ENCODE results near the gene CHCHD3. TPM values are rescaled to one million over a fixed set of nuclear protein-coding genes. Genes with fewer than 3 reads are reported as not detected.
A peak's percentile ranks its signal among the peaks of the same experiment; 100 is the strongest.

Gene CHCHD3
- total RNA-seq, 1 experiment from 2014 or later = 149 TPM

DNA sequence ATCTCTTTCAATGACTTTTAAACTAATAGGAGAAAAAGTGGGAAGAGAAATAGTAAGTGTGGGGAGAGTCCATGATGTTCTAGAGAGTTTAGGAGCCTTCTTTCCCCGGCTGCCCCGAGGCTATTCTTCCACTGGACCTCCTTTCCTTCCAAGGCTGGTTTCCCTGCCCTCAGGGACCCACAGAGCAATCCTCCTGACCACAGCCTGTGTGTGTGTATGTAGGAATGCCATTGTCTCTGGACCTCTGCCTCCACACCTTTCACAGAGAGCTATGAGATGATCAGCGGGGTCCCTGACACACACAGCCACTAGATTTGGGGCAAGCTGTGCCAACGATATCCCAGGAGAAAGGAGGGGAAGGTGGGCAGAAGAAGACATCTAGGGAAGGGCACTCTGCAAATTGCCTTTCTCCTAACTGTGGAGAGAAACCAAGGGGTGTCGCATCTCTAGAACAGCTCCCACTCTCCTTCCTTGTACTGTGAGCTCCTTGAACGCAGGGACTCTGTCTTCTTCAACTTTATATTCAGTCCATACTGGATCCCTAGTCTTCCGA is 13.3 kb upstream of the CHCHD3 start:
- H3K4me2 ChIP-seq (ENCODE audit: low read length) = no peak overlapping the region
- DNase-seq (no peak), ATAC-seq (no peak)
- ChIA-PET CTCF (no interaction called here), POLR2A (ENCODE audit: unreplicated experiment) (no interaction called here)
- H3K27me3 ChIP-seq (ENCODE audit: low read length) = peaks cover 19% of the 10 kb centered on the region
- no peaks in the 10 kb centered on the region for H4K20me1 ChIP-seq (ENCODE audit: low read length)
- no peaks in the 10 kb centered on the region for H3F3A ChIP-seq (ENCODE audit: low read length, unreplicated experiment)
- H3K36me3 ChIP-seq (ENCODE audit: low read depth, low read length) = no peaks in the 10 kb centered on the region
- no peak for TF ChIP-seq EZH2phosphoT487 (IDR thresholded peaks at IDR 0.05; ENCODE audit: borderline replicate concordance, low read length)
- no peak for TF ChIP-seq CTCF (conservative IDR thresholded peaks at IDR 0.05; ENCODE audit: low read depth, low read length)
- no peak for TF ChIP-seq EZH2 (IDR thresholded peaks at IDR 0.05; ENCODE audit: low read length, unreplicated experiment)
- H3K79me2 ChIP-seq (ENCODE audit: low read length) = no peaks in the 10 kb centered on the region
- intact Hi-C loops (cut with micrococcal nuclease) = no loop called here
- no TSS peak for BruUV-seq (replicated peaks)
- no peaks in the 10 kb centered on the region for H3K4me1 ChIP-seq (ENCODE audit: insufficient read depth, low read length)
- no peak overlapping the region for H3K4me3 ChIP-seq (ENCODE audit: low read length)
- no peaks in the 10 kb centered on the region for H3K9me2 ChIP-seq (replicated peaks; ENCODE audit: low read length)
- H3K9ac ChIP-seq (ENCODE audit: low read length) = no peak overlapping the region
- no peak overlapping the region for H2AFZ ChIP-seq (ENCODE audit: low read length)
- H3K9me3 ChIP-seq (ENCODE audit: low read length) = no peaks in the 10 kb centered on the region
- no peak overlapping the region for H3K27ac ChIP-seq (ENCODE audit: low read length)

- no peaks in the 10 kb centered on the region for H4K20me1 ChIP-seq (ENCODE audit: low read length)
- no peak overlapping the region for H3K27ac ChIP-seq (ENCODE audit: low read length)
- H3K9me3 ChIP-seq (ENCODE audit: low read length) = no peaks in the 10 kb centered on the region
- intact Hi-C loops (cut with micrococcal nuclease) = no loop called here
- no TSS peak for BruUV-seq (replicated peaks)
- H3K36me3 ChIP-seq (ENCODE audit: low read depth, low read length) = no peaks in the 10 kb centered on the region
- H3K9me2 ChIP-seq (replicated peaks; ENCODE audit: low read length) = no peaks in the 10 kb centered on the region
- H3K4me1 ChIP-seq (ENCODE audit: insufficient read depth, low read length) = no peaks in the 10 kb centered on the region
- ATAC-seq = no peak
- peaks cover 7% of the 10 kb centered on the region for H3K27me3 ChIP-seq (ENCODE audit: low read length)
- H3F3A ChIP-seq (ENCODE audit: low read length, unreplicated experiment) = no peaks in the 10 kb centered on the region
- ChIA-PET CTCF (no interaction called here), POLR2A (ENCODE audit: unreplicated experiment) (no interaction called here)
- H3K4me2 ChIP-seq (ENCODE audit: low read length) = no peak overlapping the region
- H3K79me2 ChIP-seq (ENCODE audit: low read length) = no peaks in the 10 kb centered on the region
- H3K9ac ChIP-seq (ENCODE audit: low read length) = no peak overlapping the region
- no peak for DNase-seq
- no peak for TF ChIP-seq EZH2 (IDR thresholded peaks at IDR 0.05; ENCODE audit: low read length, unreplicated experiment)
- no peak for TF ChIP-seq EZH2phosphoT487 (IDR thresholded peaks at IDR 0.05; ENCODE audit: borderline replicate concordance, low read length)
- TF ChIP-seq CTCF (conservative IDR thresholded peaks at IDR 0.05; ENCODE audit: low read depth, low read length) = no peak
- H3K4me3 ChIP-seq (ENCODE audit: low read length) = no peak overlapping the region
- no peak overlapping the region for H2AFZ ChIP-seq (ENCODE audit: low read length)
Observed at GRCh38 chr7:133091943-133092464, 10.1 kb upstream of the CHCHD3 start.

DNA sequence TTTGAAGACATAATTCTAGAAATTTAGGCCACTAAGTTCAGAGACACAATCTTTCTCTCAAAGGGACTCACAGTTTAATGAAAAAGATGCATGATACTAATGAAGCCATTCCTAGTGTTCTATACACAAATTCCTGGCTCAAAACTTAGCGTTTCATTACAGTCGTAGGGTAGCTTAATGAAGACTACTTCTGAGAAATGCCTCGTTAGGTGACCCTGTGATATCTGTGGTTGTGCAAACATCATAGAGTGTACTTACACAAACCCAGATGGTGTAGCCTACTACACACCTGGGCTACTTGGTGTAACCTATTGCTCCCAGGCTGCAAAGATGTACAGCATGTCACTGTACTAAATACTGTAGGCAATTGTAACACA is 488 bp upstream of the CHCHD3 start:
- TF ChIP-seq EZH2 (IDR thresholded peaks at IDR 0.05; ENCODE audit: low read length, unreplicated experiment) (no peak), EZH2phosphoT487 (IDR thresholded peaks at IDR 0.05; ENCODE audit: borderline replicate concordance, low read length) (no peak), CTCF (conservative IDR thresholded peaks at IDR 0.05; ENCODE audit: low read depth, low read length) (no peak)
- H2AFZ ChIP-seq (ENCODE audit: low read length) = peak overlapping the region; percentile 87
- H3K36me3 ChIP-seq (ENCODE audit: low read depth, low read length) = no peaks in the 10 kb centered on the region
- H3K4me3 ChIP-seq (ENCODE audit: low read length) = peak overlapping the region; percentile 89; the same call in 1 of the 2 replicates
- CTCF ChIA-PET = interaction anchor here (0.9 kb wide), 1 partner anchor 32 kb away, joined by 3 read pairs; no protein-coding TSS in a partner anchor
- H3K79me2 ChIP-seq (ENCODE audit: low read length) = peaks cover 46% of the 10 kb centered on the region
- H3K27ac ChIP-seq (ENCODE audit: low read length) = no peak overlapping the region
- DNase-seq (no peak), ATAC-seq (no peak)
- H3K4me2 ChIP-seq (ENCODE audit: low read length) = peak overlapping the region; percentile 60
- H3K4me1 ChIP-seq (ENCODE audit: insufficient read depth, low read length) = no peaks in the 10 kb centered on the region
- intact Hi-C loops (cut with micrococcal nuclease) = loop anchor here (1.0 kb wide), 1 partner anchor 170 kb away; no protein-coding TSS in a partner anchor
- 0 out of 2 replicates have a peak, but pooled peaks cover 9% of the 10 kb centered on the region for H4K20me1 ChIP-seq (ENCODE audit: low read length)
- H3K9me3 ChIP-seq (ENCODE audit: low read length) = no peaks in the 10 kb centered on the region
- BruUV-seq (replicated peaks) = no TSS peak
- H3K9me2 ChIP-seq (replicated peaks; ENCODE audit: low read length) = no peaks in the 10 kb centered on the region
- no peaks in the 10 kb centered on the region for H3F3A ChIP-seq (ENCODE audit: low read length, unreplicated experiment)
- H3K9ac ChIP-seq (ENCODE audit: low read length) = no peak overlapping the region
- peaks cover 15% of the 10 kb centered on the region; the same call in 1 of the 2 replicates for H3K27me3 ChIP-seq (ENCODE audit: low read length)
- POLR2A ChIA-PET (ENCODE audit: unreplicated experiment) = no interaction called here
